Heart right ventricle (tissue), 16 donors: ENCODE results near the gene ACVR1. TPM values are rescaled to one million over a fixed set of nuclear protein-coding genes. Genes with fewer than 3 reads are reported as not detected.

ENCODE experiments used
- ATAC-seq, 8 donors: fragments of 200-7000 bp; cut with Tn5 transposase; one replicate each; pipeline ENCODE4 v1.9.1; 2020; ENCODE audit warnings: mild to moderate bottlenecking in 8 of 8, moderate library complexity in 8 of 8, moderate number of reproducible peaks in 1 of 8
- DNase-seq, 2 donors: peaks; one replicate each; pipeline ENCODE4 v3.0.0-alpha.2; 2020
- H3K27ac ChIP-seq, 10 donors: fragments of 200-600 bp; sonication (generic) in 2 of 10; one replicate each; pipeline versions ENCODE4 v1.5.0 to v1.8.0; 2020 to 2022; ENCODE audit warnings: mild to moderate bottlenecking in 3 of 10
- H3K27me3 ChIP-seq, 7 donors: fragments of 200-600 bp; one replicate each; pipeline ENCODE4 v1.8.0; 2021 to 2022; ENCODE audit warnings: mild to moderate bottlenecking in 2 of 7
- H3K36me3 ChIP-seq, 9 donors: fragments of 200-600 bp; sonication (generic) in 1 of 9; one replicate each; pipeline versions ENCODE4 v1.5.0 to v1.8.0; 2020 to 2022; ENCODE audit warnings: mild to moderate bottlenecking in 2 of 9
- H3K4me1 ChIP-seq, 9 donors: fragments of 200-600 bp; sonication (generic) in 1 of 9; one replicate each; pipeline versions ENCODE4 v1.5.0 to v1.8.0; 2020 to 2022; ENCODE audit warnings: mild to moderate bottlenecking in 4 of 9
- H3K4me3 ChIP-seq, 10 donors: fragments of 200-600 bp; sonication (generic) in 2 of 10; one replicate each; pipeline versions ENCODE4 v1.5.0 to v1.8.0; 2020 to 2022; ENCODE audit warnings: mild to moderate bottlenecking in 7 of 10, moderate library complexity in 2 of 10
- H3K9me3 ChIP-seq, 11 donors: fragments of 200-600 bp in 10 of 11; sonication (generic) in 2 of 11; one replicate each; pipeline versions ENCODE4 v1.5.0 to v1.8.0; 2013 to 2022; ENCODE audit warnings: mild to moderate bottlenecking in 2 of 11, control low read depth in 1 of 11, moderate library complexity in 1 of 11
- CTCF ChIP-seq, 9 donors: fragments of 200-600 bp; sonication (generic) in 2 of 9; IDR thresholded peaks; one replicate each; pipeline versions ENCODE4 v1.5.0 to v1.8.0; 2021 to 2022; ENCODE audit warnings: antibody characterized with exemption in 9 of 9, mild to moderate bottlenecking in 5 of 9, moderate library complexity in 1 of 9
- WGBS, 2 donors: extraction: QIAGEN DNeasy Blood & Tissue Kit; methylation state at CpG; one replicate each; pipeline ENCODE4 v1.1.7; 2013; ENCODE audit warnings: inconsistent platforms in 1 of 2; 5-methylcytosine and 5-hydroxymethylcytosine counted together
- intact Hi-C, 10 donors: fragments of 100-400 bp; cut with DNase I; formaldehyde crosslinking; loops; one replicate each; pipeline versions ENCODE4 v1.11.1 to v1.14.2; 2022
- polyA plus RNA-seq, 2 donors: library from polyadenylated mRNA; stranded (reverse); fragments of 200-250 nt; gene quantifications; one replicate each; pipeline ENCODE4 v1.2.3, GENCODE V29; 2013
- total RNA-seq, 10 donors: library from RNA; stranded (reverse); fragmentation: NEBNext Ultra II Directional in 3 of 10; extraction: Animal tissue kit (Norgen Biotek cat#: 25700) in 3 of 10; gene quantifications; one replicate each; pipeline versions ENCODE4 v1.2.1 to v1.2.4, GENCODE V29; 2021 to 2023
- donor health status: Arrhythmogenic right ventricular cardiomyopathy.
- donor health status: ischemic (EF 13 %, LVEDD 7.1; RV severe dilation, severe dysfunction).
- donor health status: healthy with polysubstance abuse.
- donor health status: DM: no; HTN: yes; CAD: no.
- donor health status: DM: no; HTN: no; CAD: no.
- donor health status: ischemic (EF 25% LVEDD 6.9; RV normal size, moderate dysfunction).
- donor health status: ischemic (EF 25% LVEDD 5.7; RV mildly dilated, moderate dysfunction).
- donor health status: healthy.
- donor health status: DM: yes; HTN: yes; CAD: no.
- donor health status: Ischemic cardiomyopathy.
- donor health status: ischemic (EF 35%, LVEDD 5.7; RV mildly dilated, moderate dysfunction).
- donor health status: nonischemic (EF 11% LVEDD 7.7; RV severe dilation, severe dysfunction).
- donor health status: DM: yes; HTN: yes; CAD: no.
- donor health status: PGD.
- donor health status: ischemic (EF 29% LVEDD 5.4; RV normal size, mild dysfunction).
- donor health status: nonischemic (EF 23%, LVEDD 6.1; RV moderate dilation, normal function).

Gene ACVR1
- total and polyA plus RNA-seq, 12 donors: 4.2 to 32.7 (median 22.2) TPM

GRCh38 chr2:157784823-157785175 is 91.3 kb downstream of the ACVR1 start:
- Histone ChIP-seq H3K9me3 (no peaks in the 10 kb centered on the region), H3K4me1 (peaks cover 9 to 87% (median 77%) of the 10 kb centered on the region in 9 donors), H3K36me3 (peaks cover 0 to 6% (median 3%) of the 10 kb centered on the region in 9 donors), H3K4me3 (peak overlapping the region in 4 of 10 donors; percentile 2 to 23 (median 12)), H3K27me3 (no peaks in the 10 kb centered on the region), H3K27ac (peak overlapping the region in 9 of 10 donors; percentile 22 to 68 (median 59))
- no peak for TF ChIP-seq CTCF (IDR thresholded peaks at IDR 0.05)
- ATAC-seq (no peak), DNase-seq (no peak)
- WGBS, 2 donors: 72 to 84% methylated on average over 5 of the region's 5 CpGs
- intact Hi-C loops: loop anchor here in 5 of 10 donors (5.0 kb wide), 3 partner anchors 53 to 93 kb away; partner anchors contain the start of gene ACVR1 (in 3 of the 5)

GRCh38 chr2:157784169-157784822 is 91.8 kb downstream of the ACVR1 start:
- intact Hi-C loops: loop anchor here in 1 of 10 donors (5.0 kb wide), 1 partner anchor 93 kb away; the partner anchor contains the start of gene ACVR1
- H3K27ac ChIP-seq: peak overlapping the region in 9 of 10 donors; percentile 22 to 68 (median 59)
- H3K4me1 ChIP-seq: peaks cover 8 to 82% (median 72%) of the 10 kb centered on the region in 9 donors
- WGBS, 2 donors: 58 to 59% methylated on average over 11 of the region's 11 CpGs
- TF ChIP-seq CTCF (IDR thresholded peaks at IDR 0.05): no peak
- H3K4me3 ChIP-seq: peak overlapping the region in 4 of 10 donors; percentile 2 to 23 (median 12)
- H3K36me3 ChIP-seq: peaks cover 0 to 11% (median 7%) of the 10 kb centered on the region in 9 donors
- peak; percentile 65 to 83 (median 75) for ATAC-seq
- H3K27me3 ChIP-seq: no peaks in the 10 kb centered on the region
- DNase-seq: peak; percentile 25 to 34
- H3K9me3 ChIP-seq: no peaks in the 10 kb centered on the region

GRCh38 chr2:157783245-157783644 is 92.9 kb downstream of the ACVR1 start:
- Histone ChIP-seq H3K4me3 (no peak overlapping the region), H3K4me1 (peaks cover 8 to 71% (median 62%) of the 10 kb centered on the region in 9 donors), H3K27ac (no peak overlapping the region), H3K36me3 (peaks cover 0 to 21% (median 7%) of the 10 kb centered on the region in 9 donors), H3K9me3 (no peaks in the 10 kb centered on the region), H3K27me3 (no peaks in the 10 kb centered on the region)
- ATAC-seq (no peak), DNase-seq (no peak)
- TF ChIP-seq CTCF (IDR thresholded peaks at IDR 0.05): no peak
- intact Hi-C loops: loop anchor here in 3 of 10 donors (2.0 to 5.0 kb wide), 3 partner anchors 94 to 224 kb away; partner anchors contain the start of gene ACVR1 (in 3 of the 3)
- 25 to 36% methylated on average over 2 of the region's 2 CpGs for WGBS, 2 donors

- intact Hi-C loops: loop anchor here in 3 of 10 donors (2.0 to 5.0 kb wide), 3 partner anchors 95 to 225 kb away; partner anchors contain the start of gene ACVR1 (in 3 of the 3)
- Histone ChIP-seq H3K9me3 (no peaks in the 10 kb centered on the region), H3K4me1 (peaks cover 8 to 62% (median 52%) of the 10 kb centered on the region in 9 donors), H3K36me3 (peaks cover 0 to 29% (median 7%) of the 10 kb centered on the region in 9 donors), H3K27ac (peak overlapping the region in 4 of 10 donors; percentile 19 to 45 (median 40)), H3K27me3 (no peaks in the 10 kb centered on the region), H3K4me3 (no peak overlapping the region)
- WGBS, 2 donors: 44 to 50% methylated on average over 4 of the region's 4 CpGs
- ATAC-seq: peak; percentile 61 to 81 (median 66)
- peak in 8 of 9 donors; percentile 18 to 59 (median 45) for TF ChIP-seq CTCF (IDR thresholded peaks at IDR 0.05)
- DNase-seq: peak in 1 of 2 donors; percentile 15
Observed at GRCh38 chr2:157782057-157782845, 93.9 kb downstream of the ACVR1 start.
